Thyroid gland (tissue), 4 donors: Measurements from ENCODE around the gene MME. TPM values are rescaled to one million over a fixed set of nuclear protein-coding genes. Genes with fewer than 3 reads are reported as not detected.

Experiments used
- DNase-seq, 2 donors: peaks; one replicate each; pipeline ENCODE4 v3.0.0-alpha.2; 2019
- H3K27ac ChIP-seq, 3 donors: fragments of 200-600 bp; sonication (generic); 1 replicate in 2 of 3; 2 replicates in 1 of 3; pipeline ENCODE4 v1.5.1; 2016 to 2019; ENCODE audit warnings: mild to moderate bottlenecking in 1 of 3, moderate library complexity in 1 of 3
- H3K27me3 ChIP-seq: fragments of 200-600 bp; sonication (generic); one replicate; pipeline ENCODE4 v1.5.1; 2019
- H3K36me3 ChIP-seq, 2 donors: fragments of 200-600 bp; sonication (generic); one replicate each; pipeline ENCODE4 v1.5.1; 2016 to 2019
- H3K4me1 ChIP-seq, 2 donors: fragments of 200-600 bp; sonication (generic); one replicate each; pipeline ENCODE4 v1.5.1; 2017 to 2019
- H3K4me3 ChIP-seq, 3 donors: fragments of 200-600 bp; sonication (generic); replicated peaks in 1 of 3; 1 replicate in 2 of 3; 2 replicates in 1 of 3; pipeline ENCODE4 v1.5.1; 2016; ENCODE audit warnings: mild to moderate bottlenecking in 1 of 3
- H3K9me3 ChIP-seq: fragments of 200-600 bp; sonication (generic); one replicate; pipeline ENCODE4 v1.5.1; 2017
- CTCF ChIP-seq, 6 experiments: fragments of 200-600 bp in 3 of 6; fragments of 450-650 bp in 3 of 6; sonication (generic) in 3 of 6; IDR thresholded peaks; one replicate each; pipeline ENCODE4 v1.5.1; 2016 to 2019; ENCODE audit warnings: antibody characterized with exemption in 6 of 6, mild to moderate bottlenecking in 2 of 6, inconsistent platforms in 1 of 6, moderate library complexity in 1 of 6
- POLR2A ChIP-seq, 2 donors: fragments of 450-650 bp; IDR thresholded peaks; one replicate each; pipeline ENCODE4 v1.6.1; 2017; ENCODE audit warnings: antibody characterized with exemption in 2 of 2, mild to moderate bottlenecking in 2 of 2, moderate library complexity in 1 of 2
- WGBS, 2 donors: methylation state at CpG; one replicate each; pipeline ENCODE4 v1.1.5; 2017; 5-methylcytosine and 5-hydroxymethylcytosine counted together
- intact Hi-C: fragments of 100-400 bp; cut with DNase I; formaldehyde crosslinking; loops from one replicate; pipeline ENCODE4 v1.15.1; 2023
- total RNA-seq, 4 donors: library from RNA; depleted of rRNA; stranded (reverse); fragments of >200 nt; gene quantifications; one replicate each; pipeline ENCODE4 v1.2.3, GENCODE V29; 2016

Gene MME
- total RNA-seq, 4 donors from 2014 or later, result 3.2 to 9.1 (median 5.9) TPM

DNA sequence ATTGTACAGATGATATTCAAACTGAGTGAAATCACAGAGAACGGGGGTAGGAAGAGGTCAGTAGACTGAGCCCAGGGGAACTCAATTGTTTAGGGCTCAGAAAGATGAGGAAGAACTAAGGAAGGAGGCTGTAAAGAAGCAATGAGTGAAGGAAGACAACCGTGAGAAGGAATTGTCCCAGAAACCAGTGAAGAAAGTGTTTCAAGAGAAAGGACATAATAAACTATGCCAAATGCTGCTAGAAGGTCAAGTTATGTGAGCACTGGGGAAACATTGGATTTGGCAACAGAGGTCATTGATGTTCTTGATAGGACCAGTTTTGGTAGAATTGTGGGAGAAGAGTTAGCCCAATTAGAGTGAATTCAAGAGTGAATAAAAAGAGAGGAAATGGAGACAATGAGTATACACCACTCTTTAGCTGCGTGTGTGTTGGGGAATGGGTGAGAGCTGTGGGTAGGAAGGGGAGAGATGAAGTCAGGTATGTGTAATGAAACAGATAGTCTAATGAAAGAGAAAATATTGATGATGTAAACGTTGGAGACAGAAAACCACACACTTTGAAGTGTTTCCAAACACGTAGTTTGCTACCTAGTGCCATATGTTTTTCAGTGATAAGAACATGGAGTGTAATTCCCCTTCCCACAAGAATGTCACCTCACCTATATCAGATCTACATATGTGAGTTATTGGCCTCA lies 42.5 kb upstream of the MME start:
- TF ChIP-seq POLR2A (IDR thresholded peaks at IDR 0.05), result no peak
- no peak for TF ChIP-seq CTCF (IDR thresholded peaks at IDR 0.05)

GRCh38 chr3:155038203-155038554 lies 41.9 kb upstream of the MME start:
- no peaks in the 10 kb centered on the region for H3K9me3 ChIP-seq
- intact Hi-C loops, result no loop called here
- H3K27ac ChIP-seq, result no peak overlapping the region
- no peak overlapping the region for H3K4me3 ChIP-seq
- no peaks in the 10 kb centered on the region for H3K27me3 ChIP-seq
- 89 to 95% methylated on average over 2 of the region's 2 CpGs for WGBS, 2 donors
- TF ChIP-seq POLR2A (IDR thresholded peaks at IDR 0.05), result no peak
- TF ChIP-seq CTCF (IDR thresholded peaks at IDR 0.05), result no peak
- H3K4me1 ChIP-seq, result no peaks in the 10 kb centered on the region
- no peak for DNase-seq
- no peaks in the 10 kb centered on the region for H3K36me3 ChIP-seq

More for the DNA sequence above, 42.5 kb upstream of the MME start:
- H3K9me3 ChIP-seq, result no peaks in the 10 kb centered on the region
- H3K36me3 ChIP-seq, result no peaks in the 10 kb centered on the region
- no peak for DNase-seq
- no peaks in the 10 kb centered on the region for H3K27me3 ChIP-seq
- intact Hi-C loops, result no loop called here
- WGBS, 2 donors, result 82 to 83% methylated on average over 5 of the region's 5 CpGs
- no peak overlapping the region for H3K4me3 ChIP-seq
- H3K4me1 ChIP-seq, result no peaks in the 10 kb centered on the region
- H3K27ac ChIP-seq, result no peak overlapping the region

DNA sequence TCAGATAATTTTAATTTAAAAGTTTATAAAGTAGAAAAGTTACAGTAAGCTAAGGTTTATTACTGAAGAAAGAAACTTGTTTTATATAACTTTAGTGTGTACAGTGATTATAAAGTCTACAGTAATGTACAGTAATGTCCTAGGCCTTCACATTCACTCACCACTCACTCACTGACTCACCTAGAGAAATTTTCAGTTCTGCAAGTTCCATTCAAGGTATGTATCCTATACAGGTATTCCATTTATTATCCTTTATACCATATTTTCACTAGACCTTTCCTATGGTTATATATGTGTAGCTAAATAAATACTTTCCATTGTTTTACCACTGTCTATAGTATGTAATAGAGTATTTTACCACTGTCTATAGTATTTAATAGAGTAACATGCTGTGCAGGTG lies 33.2 kb upstream of the MME start:
- Histone ChIP-seq H3K36me3 (no peaks in the 10 kb centered on the region), H3K9me3 (no peaks in the 10 kb centered on the region), H3K27me3 (no peaks in the 10 kb centered on the region), H3K4me3 (no peak overlapping the region), H3K4me1 (no peaks in the 10 kb centered on the region), H3K27ac (no peak overlapping the region)
- intact Hi-C loops, result no loop called here
- DNase-seq, result no peak
- TF ChIP-seq CTCF (IDR thresholded peaks at IDR 0.05) (no peak), POLR2A (IDR thresholded peaks at IDR 0.05) (no peak)

DNA sequence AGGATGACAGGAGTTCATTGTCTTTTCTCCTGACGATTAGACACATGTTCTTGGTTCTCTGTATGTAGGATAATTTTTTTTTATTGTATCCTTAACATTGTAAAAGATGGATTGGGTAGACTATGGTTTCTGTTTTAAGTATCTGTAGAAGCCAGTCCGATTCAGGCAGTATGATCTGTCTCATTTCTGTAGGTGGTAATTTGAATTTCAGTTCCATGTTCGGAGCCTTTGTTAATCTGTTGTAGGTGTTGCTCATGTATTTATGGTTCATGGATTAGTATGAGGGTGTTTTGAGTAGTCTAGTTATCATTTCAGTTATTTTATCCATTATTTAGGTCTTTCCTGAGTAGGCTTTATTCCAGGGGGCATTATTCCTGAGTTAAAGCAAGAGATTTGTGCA lies 32.4 kb upstream of the MME start:
- no peaks in the 10 kb centered on the region for H3K36me3 ChIP-seq
- TF ChIP-seq CTCF (IDR thresholded peaks at IDR 0.05) (no peak), POLR2A (IDR thresholded peaks at IDR 0.05) (no peak)
- no peak overlapping the region for H3K4me3 ChIP-seq
- no peaks in the 10 kb centered on the region for H3K9me3 ChIP-seq
- H3K27me3 ChIP-seq, result no peaks in the 10 kb centered on the region
- intact Hi-C loops, result no loop called here
- no peak overlapping the region for H3K27ac ChIP-seq
- no peak for DNase-seq
- no peaks in the 10 kb centered on the region for H3K4me1 ChIP-seq
- WGBS, 2 donors, result 89 to 95% methylated on average over 3 of the region's 3 CpGs

GRCh38 chr3:155049959-155050358 lies 30.2 kb upstream of the MME start:
- DNase-seq, result no peak
- Histone ChIP-seq H3K4me1 (no peaks in the 10 kb centered on the region), H3K27ac (no peak overlapping the region), H3K27me3 (no peaks in the 10 kb centered on the region), H3K36me3 (no peaks in the 10 kb centered on the region), H3K4me3 (no peak overlapping the region), H3K9me3 (no peaks in the 10 kb centered on the region)
- 95 to 96% methylated on average over 4 of the region's 4 CpGs for WGBS, 2 donors
- intact Hi-C loops, result no loop called here
- TF ChIP-seq CTCF (IDR thresholded peaks at IDR 0.05), result no peak
- no peak for TF ChIP-seq POLR2A (IDR thresholded peaks at IDR 0.05)
